Adipose tissue (tissue), 3 donors: ENCODE data around the gene ZNF746. TPM values are rescaled to one million over a fixed set of nuclear protein-coding genes. Genes with fewer than 3 reads are reported as not detected.
"Not testable (repeated sequence)": the region's sequence is repeated elsewhere in the genome, so short reads cannot be mapped to it uniquely, and the experiment has no call there.

Experiments used
- H3K27ac ChIP-seq: one replicate; pipeline ENCODE4 v1.5.1; 2013; ENCODE audit warnings: low read depth, low read length
- whole genome bisulfite sequencing, 3 donors: extraction: QIAGEN DNeasy Blood & Tissue Kit; methylation state at CpG; one replicate each; pipeline ENCODE4 v1.1.7; 2013; 5-methylcytosine and 5-hydroxymethylcytosine counted together
- polyA plus RNA-seq, 3 donors: library from polyadenylated mRNA; stranded (reverse); fragments of 200-250 nt; gene quantifications; one replicate each; pipeline ENCODE4 v1.2.3, GENCODE V29; 2013
- donor health status: healthy with polysubstance abuse.
- donor health status: Bipolar disorder and iron deficiency.
- donor health status: healthy.

ZNF746 gene
- polyA plus RNA-seq, 3 donors: 4.1 to 8.8 (median 7.9) TPM

DNA sequence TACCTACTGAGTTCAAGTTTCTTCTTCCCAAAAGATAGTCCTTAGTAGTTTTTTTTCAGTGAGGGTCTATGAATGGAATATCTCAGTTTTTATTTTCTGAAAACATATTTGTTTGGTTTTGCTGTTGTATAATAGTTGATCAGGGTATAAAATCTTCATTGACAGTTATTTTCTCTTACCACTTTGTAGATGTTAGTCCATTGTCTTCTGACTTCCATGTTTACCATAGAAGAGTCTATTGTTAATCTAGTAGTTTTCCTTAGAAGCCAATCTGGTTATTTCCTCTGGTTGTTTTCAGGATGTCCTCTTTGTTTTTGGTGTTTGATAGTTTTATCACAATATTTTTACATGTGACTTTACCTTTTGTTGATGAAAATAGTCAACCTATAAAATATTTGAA is 31.2 kb downstream of the ZNF746 start:
- H3K27ac ChIP-seq: no peak overlapping the region

DNA sequence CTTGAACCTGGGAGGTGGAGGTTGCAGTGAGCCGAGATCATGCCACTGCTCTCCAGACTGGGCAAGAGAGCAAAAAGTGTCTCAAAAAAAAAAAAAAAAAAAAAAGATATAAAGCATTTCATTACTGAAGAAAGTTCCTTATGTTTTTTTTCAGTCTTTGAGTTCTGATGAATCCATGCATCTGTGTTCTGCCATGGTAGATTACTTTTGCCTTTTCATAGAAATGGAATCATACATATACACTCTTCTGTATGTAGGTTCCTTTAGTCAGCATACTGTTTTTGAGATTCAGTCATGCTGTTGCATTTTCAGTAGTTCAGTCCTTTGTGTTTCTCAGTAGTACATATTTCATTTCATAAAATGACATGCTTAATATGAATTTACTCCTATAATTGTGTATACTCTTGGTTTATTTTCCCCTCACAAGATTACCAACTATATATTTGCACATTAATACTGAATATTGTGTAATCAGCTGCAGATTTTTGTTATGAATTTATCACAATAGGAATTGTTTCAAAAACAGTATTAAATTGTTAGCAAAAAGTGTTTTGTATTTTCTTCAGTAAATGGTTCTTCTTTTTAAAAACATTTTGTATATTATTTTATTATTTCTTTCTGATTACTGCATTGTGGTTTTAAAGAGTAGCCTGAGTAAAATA is 34.0 kb downstream of the ZNF746 start:
- WGBS, 3 donors: 73 to 85% (median 83%) methylated on average over 1 of the region's 1 CpG

DNA sequence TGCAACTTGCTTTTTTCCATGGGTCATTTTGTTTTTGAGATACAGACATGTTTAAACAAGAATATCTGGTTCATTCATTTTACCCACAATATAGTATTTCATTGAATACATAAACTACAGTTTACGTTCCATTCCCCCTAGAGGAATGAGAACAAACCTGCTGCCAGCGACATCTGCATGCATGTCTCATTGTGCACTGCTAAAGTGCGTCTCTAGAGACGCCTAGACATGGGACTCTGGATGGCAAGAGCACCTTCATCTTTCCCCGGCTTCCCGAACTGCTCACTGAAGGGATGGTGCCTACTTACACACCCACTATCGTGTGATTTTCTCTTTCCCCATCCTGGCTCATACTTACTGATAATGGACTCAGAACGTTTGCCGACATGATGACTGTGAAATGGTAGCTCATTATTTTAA is 35.5 kb downstream of the ZNF746 start:
- WGBS, 3 donors: 80 to 92% (median 88%) methylated on average over 9 of the region's 9 CpGs
- H3K27ac ChIP-seq: no peak overlapping the region

More for the DNA sequence above, 34.0 kb downstream of the ZNF746 start:
- no peak overlapping the region for H3K27ac ChIP-seq

DNA sequence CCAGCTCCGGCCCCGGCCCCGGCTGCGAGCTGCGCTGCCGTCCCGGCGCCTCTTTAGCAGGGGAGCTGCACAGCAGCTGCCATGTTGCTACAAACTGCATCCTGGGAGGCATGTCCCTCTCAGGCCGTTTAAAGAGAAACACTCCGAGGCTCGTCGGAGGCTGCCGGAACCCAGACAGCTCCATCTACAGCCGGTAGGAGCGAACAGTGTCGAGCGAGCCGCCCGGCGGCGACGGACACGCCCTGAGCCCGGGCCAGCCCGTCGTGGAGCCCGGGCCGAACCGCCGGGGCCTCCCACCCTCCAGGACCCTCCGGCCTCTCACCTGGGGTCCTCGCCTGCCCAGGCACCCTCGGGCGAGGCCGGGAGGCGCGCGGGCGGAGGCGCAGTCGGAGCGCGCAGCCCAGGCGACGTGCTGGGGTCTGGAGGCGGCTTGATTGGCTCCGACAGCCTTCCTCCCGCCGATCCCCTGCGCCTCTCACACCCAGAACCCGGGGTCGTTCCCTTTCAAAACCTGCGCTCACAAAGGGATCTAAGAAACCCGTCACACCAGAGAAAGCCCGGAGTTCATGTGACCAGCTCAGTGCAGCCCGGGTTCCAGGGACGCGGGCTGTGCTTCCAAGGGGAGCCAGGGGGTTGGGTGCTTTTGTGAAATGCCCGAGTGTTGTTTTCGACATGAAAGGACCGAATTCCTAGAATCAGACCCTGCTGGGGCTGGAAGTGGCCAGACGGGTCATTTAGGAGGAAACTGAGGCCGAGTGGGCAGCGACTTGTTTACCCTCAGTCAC is 36.9 kb downstream of the ZNF746 start, which contains the start of gene ZNF777:
Gene ZNF777, minus strand, starts transcription at position 570 of the 785 bp plus-strand sequence. CDS start 5,040 bp downstream, outside the sequence.
- WGBS, 3 donors: 0 to 1% (median 1%) methylated on average over 57 to 64 of the region's 64 CpGs

DNA sequence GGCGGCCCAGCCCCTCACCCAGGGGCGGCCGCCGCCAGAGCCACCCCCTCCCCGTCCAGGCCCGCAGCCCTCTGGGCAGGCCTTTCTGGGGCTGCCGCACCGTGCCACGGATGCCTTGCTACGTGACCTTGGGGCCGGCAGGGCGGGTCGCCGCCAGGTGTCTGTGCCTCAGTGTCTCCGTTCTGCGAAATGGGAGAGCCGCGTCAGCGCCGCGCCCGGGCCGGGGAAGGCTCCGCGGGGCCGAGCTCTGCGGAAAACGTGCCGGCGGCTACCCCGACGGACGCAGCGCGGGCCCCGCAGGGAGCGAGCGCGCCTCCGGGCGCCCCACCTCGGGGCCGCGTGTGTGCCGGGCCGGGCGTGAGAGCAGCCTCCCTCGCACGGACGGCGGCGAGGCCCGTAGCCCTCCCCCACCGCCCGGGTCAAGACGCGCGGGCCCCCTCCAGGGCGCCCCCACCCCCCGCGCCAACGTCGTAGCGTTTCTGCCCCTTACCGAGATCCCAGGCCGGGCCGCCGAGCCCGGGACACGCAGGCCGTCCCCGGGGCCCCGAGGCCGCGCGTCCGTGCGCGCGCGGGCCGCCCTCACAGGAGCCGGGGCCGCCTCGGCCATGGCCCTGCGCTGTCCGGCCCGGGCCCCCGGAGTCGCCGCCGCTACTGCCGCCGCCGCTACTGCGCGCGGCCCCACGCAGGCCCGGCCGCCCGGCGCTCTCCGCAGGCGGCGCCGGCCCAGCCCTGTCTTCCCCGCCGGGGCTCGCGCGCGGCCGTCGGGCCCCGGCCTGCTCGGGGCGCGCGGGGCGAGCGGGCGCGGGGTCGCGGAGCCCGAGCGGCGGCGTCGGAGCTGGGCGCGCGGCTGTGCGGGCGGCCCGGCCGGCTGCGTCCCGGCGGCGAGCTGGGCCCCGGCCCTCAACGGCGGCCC is 37.8 kb downstream of the ZNF746 start:
- H3K27ac ChIP-seq: no peak overlapping the region
- 1 to 3% (median 1%) methylated on average over 74 to 144 of the region's 145 CpGs for WGBS, 3 donors

More for the DNA sequence above, 36.9 kb downstream of the ZNF746 start, which contains the start of gene ZNF777:
- H3K27ac ChIP-seq: no peak within 1 kb of the TSS

DNA sequence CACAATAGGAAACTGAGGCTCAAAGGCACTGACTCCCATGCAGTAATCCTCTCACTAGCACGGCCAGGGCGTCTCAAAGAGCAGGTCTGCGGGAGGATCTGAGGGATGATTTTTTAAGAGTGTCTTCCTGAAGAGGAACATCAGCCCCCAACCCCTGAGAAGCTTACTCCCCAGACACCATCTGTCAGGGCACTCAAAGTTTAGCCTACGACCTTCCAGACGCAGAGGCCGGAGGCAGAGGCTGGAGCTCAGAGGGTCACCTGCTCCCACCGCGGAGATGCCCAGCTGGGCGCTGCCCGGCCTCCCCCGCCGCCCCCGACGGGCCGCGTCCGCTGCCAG is 38.4 kb downstream of the ZNF746 start:
- no peak overlapping the region for H3K27ac ChIP-seq
- 18 to 43% (median 23%) methylated on average over 17 of the region's 17 CpGs for WGBS, 3 donors

DNA sequence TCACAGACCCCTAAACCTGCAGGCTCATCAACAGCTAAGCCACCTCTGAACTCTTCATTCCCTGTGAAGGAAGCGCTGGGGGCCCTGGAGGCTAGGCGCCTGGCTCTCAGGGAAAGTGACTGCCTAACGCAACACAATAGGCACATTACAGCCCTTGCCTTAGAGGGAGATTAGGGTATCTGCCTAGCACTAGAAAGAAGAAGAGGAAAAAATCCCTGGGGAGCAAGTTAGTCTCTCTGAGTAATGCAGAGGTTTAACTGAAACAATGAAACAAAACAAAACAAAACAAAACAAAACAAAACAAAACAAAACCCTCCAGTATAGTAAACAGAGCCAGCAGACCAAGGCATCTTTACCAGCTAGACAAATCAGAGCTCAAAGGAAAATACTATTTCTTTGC is 39.4 kb downstream of the ZNF746 start:
- H3K27ac ChIP-seq: no peak overlapping the region
- 79 to 92% (median 86%) methylated on average over 3 of the region's 3 CpGs for WGBS, 3 donors

DNA sequence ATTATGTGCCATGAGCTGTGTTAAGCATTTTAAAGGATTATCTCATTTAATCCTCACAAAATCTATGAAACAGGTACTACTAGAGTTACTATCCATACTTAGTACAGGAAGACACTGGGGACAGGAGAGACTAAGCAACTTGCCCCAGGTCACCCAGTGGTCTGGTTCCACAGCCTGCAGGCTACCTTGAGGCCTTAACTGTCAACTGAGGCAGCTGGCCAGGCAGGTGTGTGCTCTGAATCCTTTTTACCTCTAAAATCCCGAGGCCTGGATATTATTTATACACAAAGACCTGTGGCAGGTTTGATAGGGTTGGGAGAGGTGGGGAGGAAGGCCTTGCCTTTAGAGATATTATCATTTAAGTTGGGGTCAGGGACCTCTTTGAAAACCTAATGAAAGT is 39.8 kb downstream of the ZNF746 start:
- H3K27ac ChIP-seq: no peak overlapping the region

DNA sequence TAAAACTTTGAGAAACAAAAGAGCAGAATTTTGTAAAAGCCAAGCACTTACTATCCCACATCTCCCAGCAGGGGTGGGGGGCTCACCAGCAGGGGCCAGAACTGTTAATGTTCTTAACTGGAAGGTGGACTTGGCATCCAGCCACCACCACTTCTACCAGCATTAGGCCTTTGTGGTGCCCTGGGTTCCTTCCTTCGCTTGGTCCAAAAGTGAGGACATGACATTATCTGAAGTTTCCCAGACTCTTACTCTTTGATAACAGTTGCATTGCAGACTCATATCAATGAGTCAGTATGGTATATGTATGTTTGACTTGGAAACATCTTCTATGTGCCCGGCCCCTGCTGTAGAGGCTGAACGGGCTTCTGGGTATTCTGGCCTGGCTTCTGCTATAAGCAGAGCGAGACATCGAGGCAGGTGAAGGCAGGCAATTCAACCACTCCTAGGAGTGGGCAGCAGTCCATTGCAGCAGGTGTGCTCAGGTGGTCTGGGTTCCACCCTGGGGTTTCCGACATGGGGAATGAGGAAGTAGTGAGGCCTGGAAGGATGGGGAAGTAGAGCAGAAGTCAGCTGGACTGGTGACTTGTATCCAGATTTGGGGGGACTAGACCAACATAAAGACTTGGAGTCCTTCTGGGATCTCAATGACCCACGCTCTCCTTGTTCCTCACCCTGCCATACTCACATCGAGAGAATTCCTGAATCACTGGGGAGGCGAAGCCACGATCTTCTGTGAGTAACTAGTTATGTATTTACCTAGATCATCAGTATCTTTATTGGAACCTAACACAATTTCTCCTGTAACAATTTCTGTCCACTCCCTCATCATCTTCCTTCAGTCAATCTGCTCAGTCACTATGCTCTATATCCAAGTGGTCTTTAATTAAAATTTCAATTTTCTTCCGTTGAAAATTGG is 40.8 kb downstream of the ZNF746 start:
- 87 to 90% (median 90%) methylated on average over 11 of the region's 11 CpGs for WGBS, 3 donors
- H3K27ac ChIP-seq: no peak overlapping the region

More for the DNA sequence above, 39.8 kb downstream of the ZNF746 start:
- WGBS, 3 donors: 76 to 81% (median 81%) methylated on average over 1 of the region's 1 CpG

DNA sequence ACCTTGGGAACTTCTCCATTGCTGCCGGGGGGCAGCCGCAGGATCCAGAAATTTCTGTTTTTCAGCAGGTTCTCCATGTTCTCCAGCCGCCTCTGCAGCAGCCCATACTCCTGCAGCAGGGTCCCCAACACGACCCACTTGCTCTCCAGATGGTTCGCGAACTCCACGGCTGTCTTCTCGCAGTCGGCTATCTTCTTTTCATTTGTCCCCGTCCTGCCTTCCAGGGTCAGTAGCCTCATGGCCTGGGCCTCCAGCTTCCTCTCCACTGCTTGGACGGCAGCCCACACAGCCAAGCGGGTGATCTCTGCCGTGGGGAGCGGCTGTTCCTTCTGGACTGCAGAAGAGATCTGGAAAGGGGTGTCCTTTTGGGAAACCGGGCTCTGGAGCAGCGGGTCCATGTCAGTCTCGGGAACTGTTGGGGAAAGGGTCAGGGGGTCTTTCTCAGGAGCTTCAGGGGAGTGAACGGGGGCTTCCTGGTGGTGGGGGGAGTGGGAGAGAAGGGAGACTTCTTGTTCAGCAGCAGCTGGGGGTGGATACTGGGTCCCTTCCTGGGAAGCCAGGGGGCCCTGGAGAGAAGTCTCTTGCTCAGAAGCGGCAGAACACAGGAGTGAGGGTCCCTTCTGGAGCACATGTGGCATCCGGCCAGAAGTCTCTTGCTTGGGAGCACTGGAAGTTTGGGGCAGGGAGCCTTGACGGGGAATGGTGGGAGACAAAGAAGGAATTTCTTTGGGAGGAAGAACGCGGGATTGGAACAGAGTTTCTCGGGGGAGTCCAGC is 42.2 kb downstream of the ZNF746 start:
- WGBS, 3 donors: 87 to 93% (median 89%) methylated on average over 24 of the region's 24 CpGs
- H3K27ac ChIP-seq: no peak overlapping the region

DNA sequence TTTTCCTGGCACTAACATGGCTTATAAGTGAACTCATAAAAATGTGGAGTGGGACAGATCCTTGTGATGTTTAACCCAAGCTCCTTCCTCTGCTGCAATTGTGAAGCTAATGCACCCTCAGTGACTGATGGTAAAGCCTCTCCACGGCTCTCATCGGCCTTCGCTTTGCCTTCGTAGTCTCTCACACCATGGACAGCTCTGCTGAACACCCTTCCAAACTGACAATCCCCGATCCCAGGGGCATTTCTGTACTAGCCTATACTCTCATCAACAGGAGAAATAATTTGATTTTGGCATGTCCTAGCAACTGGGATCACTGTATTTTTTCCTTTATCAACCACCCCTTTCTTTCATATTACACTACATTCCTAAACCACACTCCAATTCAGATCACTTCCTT is 42.9 kb downstream of the ZNF746 start:
- H3K27ac ChIP-seq: no peak overlapping the region
- WGBS, 3 donors: 88 to 96% (median 96%) methylated on average over 5 of the region's 5 CpGs

DNA sequence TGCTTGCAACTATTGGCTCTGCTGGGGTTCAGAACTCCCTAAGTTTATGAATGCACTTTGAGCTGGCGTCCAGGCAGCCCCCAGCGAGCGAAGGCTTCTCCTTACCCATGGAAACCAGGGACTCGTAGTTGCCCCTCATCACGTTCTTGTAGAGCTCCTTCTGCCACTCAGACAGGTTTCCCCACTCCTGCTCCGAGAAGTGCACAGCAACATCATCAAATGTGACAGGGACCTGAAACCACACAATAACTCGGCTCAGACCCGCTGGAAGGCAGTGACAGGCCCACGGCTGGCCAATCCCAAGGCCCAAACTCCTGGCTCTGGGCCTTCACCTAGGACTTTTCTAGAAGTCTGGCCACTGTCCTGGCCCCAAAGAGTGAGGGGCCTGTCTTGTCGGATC is 43.6 kb downstream of the ZNF746 start:
- H3K27ac ChIP-seq: no peak overlapping the region
- WGBS, 3 donors: 92 to 93% (median 93%) methylated on average over 10 of the region's 10 CpGs

DNA sequence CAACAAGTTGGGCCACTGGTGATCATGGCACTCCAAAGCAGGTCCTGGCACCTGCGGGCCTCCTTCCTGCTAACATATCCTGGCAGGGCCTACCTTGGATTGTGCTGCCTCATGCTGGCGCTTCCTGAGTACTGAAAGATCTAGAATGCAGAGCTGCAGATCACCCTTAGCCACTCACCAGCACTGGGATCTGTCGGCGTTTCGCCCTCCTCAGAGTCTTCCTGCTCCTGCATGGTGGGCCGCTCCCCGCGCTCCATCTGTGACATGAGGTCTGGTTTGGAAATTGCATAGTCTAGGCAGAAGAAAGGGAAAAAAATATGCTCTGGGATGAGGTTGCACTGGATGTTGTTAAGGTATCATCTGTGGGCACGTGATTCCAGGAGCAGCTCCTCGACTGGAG is 46.8 kb downstream of the ZNF746 start:
- no peak overlapping the region for H3K27ac ChIP-seq
- WGBS, 3 donors: 93 to 96% (median 94%) methylated on average over 10 of the region's 10 CpGs

DNA sequence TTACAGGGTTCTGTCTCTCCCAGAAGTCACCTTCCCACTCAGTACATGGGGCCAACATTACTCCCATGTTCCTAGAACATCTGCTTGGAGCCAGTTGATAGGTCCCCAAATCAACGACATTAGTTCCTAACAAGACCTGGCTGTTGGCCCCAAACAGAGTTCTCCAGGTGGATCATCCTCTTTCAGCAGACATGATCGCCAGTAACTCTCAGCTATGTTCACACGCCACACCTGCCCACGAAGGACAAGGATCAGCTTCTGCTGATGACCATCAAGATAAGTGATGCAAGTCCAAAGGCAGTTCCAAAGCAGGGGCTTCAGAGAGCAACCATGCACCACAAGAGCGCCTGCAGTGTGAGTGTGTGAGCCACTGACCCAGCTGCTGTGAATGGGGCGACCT is 47.7 kb downstream of the ZNF746 start:
- H3K27ac ChIP-seq: no peak overlapping the region
- 95 to 96% (median 95%) methylated on average over 6 of the region's 6 CpGs for WGBS, 3 donors

DNA sequence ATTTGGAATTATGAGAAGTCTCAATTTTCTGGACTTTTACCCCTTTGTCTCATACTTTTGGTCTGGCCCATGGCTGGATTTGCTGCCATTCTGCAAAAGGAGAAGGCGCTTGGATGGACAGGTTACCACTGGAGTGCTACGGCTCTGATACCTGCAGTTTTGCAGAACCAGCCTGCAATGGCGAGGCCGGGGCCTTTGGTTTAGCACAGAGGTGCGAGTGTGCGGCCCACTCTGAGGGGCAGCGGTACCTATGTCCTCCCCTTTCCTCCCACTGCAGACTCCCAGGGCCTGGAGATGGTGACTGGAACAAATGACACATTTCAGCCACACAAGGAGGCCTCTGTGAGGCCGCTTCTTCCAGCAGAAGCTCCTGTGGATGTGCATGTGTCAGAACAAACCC is 48.6 kb downstream of the ZNF746 start:
- no peak overlapping the region for H3K27ac ChIP-seq
- 92 to 97% (median 92%) methylated on average over 8 of the region's 8 CpGs for WGBS, 3 donors

DNA sequence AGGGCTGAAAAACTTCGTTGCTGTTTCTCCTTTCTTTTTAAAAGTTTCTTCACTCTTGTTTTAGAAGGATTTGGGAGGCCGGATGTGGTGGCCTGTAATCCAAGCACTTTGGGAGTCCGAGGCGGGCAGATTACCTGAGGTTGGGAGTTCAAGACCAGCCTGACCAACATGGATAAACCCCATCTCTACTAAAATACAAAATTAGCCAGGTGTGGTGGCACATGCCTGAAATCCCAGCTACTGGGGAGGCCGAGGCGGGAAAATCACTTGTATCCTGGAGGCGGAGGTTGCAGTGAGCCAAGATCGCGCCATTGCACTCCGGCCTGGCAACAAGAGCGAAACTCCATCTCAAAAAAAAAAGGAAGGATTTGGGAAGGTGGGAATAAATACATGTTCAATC is 51.6 kb downstream of the ZNF746 start:
- H3K27ac ChIP-seq: not testable (repeated sequence)
- 96 to 98% (median 98%) methylated on average over 11 of the region's 11 CpGs for WGBS, 3 donors

DNA sequence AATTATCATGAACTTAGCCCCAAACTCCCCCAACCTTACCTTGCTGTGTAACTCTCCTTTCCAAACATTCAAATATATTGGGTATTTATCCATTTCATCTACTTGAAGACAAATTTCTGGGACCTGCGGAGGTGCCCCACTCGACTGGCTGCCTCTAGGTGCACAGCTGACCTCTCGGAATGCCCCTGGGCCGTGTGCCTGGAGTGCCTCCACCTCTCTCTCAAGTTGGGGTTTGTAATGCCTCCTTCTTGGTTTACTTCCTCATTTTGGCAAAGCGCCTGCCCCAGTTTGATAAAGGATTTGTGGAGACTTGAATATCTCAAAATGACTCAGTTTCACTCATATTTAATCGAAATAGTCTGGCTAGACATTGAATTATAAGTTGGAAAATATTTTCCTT is 53.3 kb downstream of the ZNF746 start:
- no peak overlapping the region for H3K27ac ChIP-seq
- WGBS, 3 donors: 80 to 89% (median 84%) methylated on average over 6 of the region's 6 CpGs
